Esophagus squamous epithelium (tissue), 4 donors: Measurements from ENCODE around the gene ZNF792.

Experiments used
- POLR2A ChIP-seq, 4 donors: fragments of 450-650 bp; IDR thresholded peaks; one replicate each; pipeline ENCODE4 v1.6.1; 2017; ENCODE audit warnings: antibody characterized with exemption in 4 of 4, mild to moderate bottlenecking in 4 of 4, moderate library complexity in 3 of 4
- TF ChIP-seq, protein P1 (sequence below), 6 experiments: fragments of 450-650 bp in 4 of 6; fragments of 200-600 bp in 2 of 6; sonication (generic) in 2 of 6; IDR thresholded peaks; one replicate each; pipeline ENCODE4 v1.5.1; 2016 to 2019; ENCODE audit warnings: antibody characterized with exemption in 6 of 6, mild to moderate bottlenecking in 4 of 6, moderate library complexity in 4 of 6

DNA sequence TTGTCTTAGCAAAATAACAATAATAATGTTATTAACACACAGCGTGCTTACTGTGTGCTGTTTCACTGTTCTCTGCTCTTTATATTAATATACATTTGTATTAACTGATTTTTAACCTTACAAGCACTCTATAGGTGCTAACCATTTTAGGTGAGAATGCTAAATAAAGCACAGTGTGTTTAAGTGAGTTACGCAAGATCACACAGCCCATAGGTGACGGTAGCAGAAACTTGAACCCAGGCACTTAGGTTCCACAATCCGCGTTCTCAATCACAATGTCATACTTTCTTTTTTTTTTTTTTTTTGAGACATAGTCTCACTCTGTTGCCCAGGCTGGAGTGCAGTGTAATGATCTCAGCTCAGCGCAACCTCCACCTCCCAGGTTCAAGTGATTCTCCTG lies 31.5 kb downstream of the ZNF792 start:
- TF ChIP-seq, protein P1, sequence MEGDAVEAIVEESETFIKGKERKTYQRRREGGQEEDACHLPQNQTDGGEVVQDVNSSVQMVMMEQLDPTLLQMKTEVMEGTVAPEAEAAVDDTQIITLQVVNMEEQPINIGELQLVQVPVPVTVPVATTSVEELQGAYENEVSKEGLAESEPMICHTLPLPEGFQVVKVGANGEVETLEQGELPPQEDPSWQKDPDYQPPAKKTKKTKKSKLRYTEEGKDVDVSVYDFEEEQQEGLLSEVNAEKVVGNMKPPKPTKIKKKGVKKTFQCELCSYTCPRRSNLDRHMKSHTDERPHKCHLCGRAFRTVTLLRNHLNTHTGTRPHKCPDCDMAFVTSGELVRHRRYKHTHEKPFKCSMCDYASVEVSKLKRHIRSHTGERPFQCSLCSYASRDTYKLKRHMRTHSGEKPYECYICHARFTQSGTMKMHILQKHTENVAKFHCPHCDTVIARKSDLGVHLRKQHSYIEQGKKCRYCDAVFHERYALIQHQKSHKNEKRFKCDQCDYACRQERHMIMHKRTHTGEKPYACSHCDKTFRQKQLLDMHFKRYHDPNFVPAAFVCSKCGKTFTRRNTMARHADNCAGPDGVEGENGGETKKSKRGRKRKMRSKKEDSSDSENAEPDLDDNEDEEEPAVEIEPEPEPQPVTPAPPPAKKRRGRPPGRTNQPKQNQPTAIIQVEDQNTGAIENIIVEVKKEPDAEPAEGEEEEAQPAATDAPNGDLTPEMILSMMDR (IDR thresholded peaks at IDR 0.05): no peak
- TF ChIP-seq POLR2A (IDR thresholded peaks at IDR 0.05): no peak
